IMR-90 (cell line): ENCODE measurements around the gene TCF7. TPM values are rescaled to one million over a fixed set of nuclear protein-coding genes. Genes with fewer than 3 reads are reported as not detected.

Source experiments
- ATAC-seq: fragments of 200-7000 bp; cut with Tn5 transposase; 2 replicates; pipeline ENCODE4 v1.9.1; 2020; ENCODE audit warnings: low read depth, mild to moderate bottlenecking, moderate library complexity
- BruUV-seq: library from RNA; stranded (reverse); fragments of 400-500 nt; replicated peaks from 2 replicates; lab custom pipeline; 2021; lab: Mats Ljungman, UMichigan
- CTCF ChIA-PET: fragments of 300-600 bp; formaldehyde crosslinking; extraction: SDS; loops from one replicate; lab custom pipeline; 2021; ENCODE audit warnings: antibody characterized with exemption; lab: Yijun Ruan, JAX
- POLR2A ChIA-PET: fragments of 300-600 bp; sonication (Branson Sonifier 250); formaldehyde crosslinking; loops from one replicate; lab custom pipeline; 2022; ENCODE audit warnings: antibody characterized with exemption; ENCODE audit not compliant: unreplicated experiment; lab: Charles Lee
- DNase-seq: peaks from one replicate; pipeline ENCODE4 v3.0.0; 2013
- H2AFZ ChIP-seq: replicated peaks from 2 replicates; pipeline ENCODE3; 2013; ENCODE audit warnings: low read length, mild to moderate bottlenecking; ENCODE audit not compliant: poor library complexity
- H2AK5ac ChIP-seq: 2 replicates; pipeline ENCODE4 v1.6.1; 2013; ENCODE audit warnings: low read depth, low read length, inconsistent platforms
- H2AK9ac ChIP-seq: replicated peaks from 2 replicates; pipeline ENCODE3; 2013; ENCODE audit warnings: mild to moderate bottlenecking, low read depth, low read length, moderate library complexity; ENCODE audit not compliant: poor library complexity
- H2BK120ac ChIP-seq: 2 replicates; pipeline ENCODE4 v1.6.1; 2013; ENCODE audit warnings: low read depth, low read length, inconsistent platforms
- H2BK15ac ChIP-seq: 3 replicates; pipeline ENCODE4 v1.6.1; 2013; ENCODE audit warnings: low read depth, low read length, inconsistent platforms
- H2BK20ac ChIP-seq: 2 replicates; pipeline ENCODE4 v1.6.1; 2013; ENCODE audit warnings: low read depth, mild to moderate bottlenecking, inconsistent platforms, low read length, moderate library complexity
- H2BK5ac ChIP-seq: 2 replicates; pipeline ENCODE4 v1.6.1; 2013; ENCODE audit warnings: mild to moderate bottlenecking, low read depth, low read length, inconsistent platforms; ENCODE audit not compliant: poor library complexity, severe bottlenecking
- H3K14ac ChIP-seq: replicated peaks from 2 replicates; pipeline ENCODE4 v1.6.1; 2013; ENCODE audit warnings: low read depth, low read length, inconsistent platforms
- H3K18ac ChIP-seq: 2 replicates; pipeline ENCODE4 v1.6.1; 2013; ENCODE audit warnings: low read depth, low read length, control low read depth
- H3K23ac ChIP-seq: 2 replicates; pipeline ENCODE4 v1.6.1; 2013; ENCODE audit warnings: low read depth, low read length, inconsistent platforms
- H3K27ac ChIP-seq: 2 replicates; pipeline ENCODE4 v1.5.1; 2013; ENCODE audit warnings: mild to moderate bottlenecking, control low read depth, low read length; ENCODE audit not compliant: insufficient read depth
- H3K27me3 ChIP-seq: 2 replicates; pipeline ENCODE4 v1.6.1; 2013; ENCODE audit warnings: low read length; ENCODE audit not compliant: control insufficient read depth, insufficient read depth
- H3K36me3 ChIP-seq: 2 replicates; pipeline ENCODE4 v1.6.1; 2013; ENCODE audit warnings: low read length, mixed read lengths; ENCODE audit not compliant: control insufficient read depth, insufficient read depth
- H3K4ac ChIP-seq: 2 replicates; pipeline ENCODE4 v1.6.1; 2013; ENCODE audit warnings: low read depth, low read length, inconsistent platforms
- H3K4me1 ChIP-seq: 2 replicates; pipeline ENCODE4 v1.6.1; 2013; ENCODE audit warnings: low read length, mixed read lengths; ENCODE audit not compliant: control insufficient read depth, insufficient read depth
- H3K4me2 ChIP-seq: 2 replicates; pipeline ENCODE4 v1.6.1; 2013; ENCODE audit warnings: low read depth, mild to moderate bottlenecking, control low read depth, low read length, moderate library complexity
- H3K4me3 ChIP-seq: 2 replicates; pipeline ENCODE4 v1.5.1; 2013; ENCODE audit warnings: low read depth, mild to moderate bottlenecking, control low read depth, low read length, moderate library complexity; ENCODE audit not compliant: insufficient read depth
- H3K56ac ChIP-seq: 2 replicates; pipeline ENCODE4 v1.6.1; 2013; ENCODE audit warnings: low read length, inconsistent platforms; ENCODE audit not compliant: insufficient read depth; ENCODE audit errors: extremely low read depth
- H3K79me1 ChIP-seq, 2 experiments: 2 replicates each; pipeline ENCODE4 v1.6.1; 2013; ENCODE audit warnings: low read length in 2 of 2, inconsistent platforms in 1 of 2, low read depth in 1 of 2
- H3K9ac ChIP-seq: 2 replicates; pipeline ENCODE4 v1.6.1; 2013; ENCODE audit warnings: low read depth, low read length, control low read depth
- H3K9me1 ChIP-seq: 2 replicates; pipeline ENCODE4 v1.6.1; 2013; ENCODE audit warnings: low read length, inconsistent platforms; ENCODE audit not compliant: insufficient read depth
- H3K9me3 ChIP-seq: 2 replicates; pipeline ENCODE4 v1.6.1; 2013; ENCODE audit warnings: low read length; ENCODE audit not compliant: control insufficient read depth, insufficient read depth
- H4K20me1 ChIP-seq: 2 replicates; pipeline ENCODE4 v1.6.1; 2013; ENCODE audit warnings: low read length, inconsistent platforms; ENCODE audit not compliant: insufficient read depth
- H4K5ac ChIP-seq: 2 replicates; pipeline ENCODE4 v1.6.1; 2013; ENCODE audit warnings: mild to moderate bottlenecking, low read depth, low read length, control low read depth
- H4K8ac ChIP-seq, 2 experiments: 2 replicates each; pipeline ENCODE4 v1.6.1; 2013; ENCODE audit warnings: low read depth in 2 of 2, low read length in 2 of 2, control low read depth in 1 of 2, inconsistent platforms in 1 of 2
- H4K91ac ChIP-seq: 2 replicates; pipeline ENCODE4 v1.6.1; 2013; ENCODE audit warnings: low read depth, low read length, inconsistent platforms; ENCODE audit not compliant: insufficient read depth
- BHLHE40 ChIP-seq: fragments of 150-350 bp; IDR thresholded peaks from 2 replicates; pipeline ENCODE4 v1.6.1; 2016; ENCODE audit warnings: mild to moderate bottlenecking, low read depth, low read length
- FOS ChIP-seq: fragments of 150-350 bp; IDR thresholded peaks from 2 replicates; pipeline ENCODE4 v1.6.1; 2016; ENCODE audit warnings: low read depth, low read length
- MAFK ChIP-seq: IDR thresholded peaks from 2 replicates; pipeline ENCODE4 v1.6.1; 2012; ENCODE audit warnings: low read depth, low read length, improper control_type of control experiment
- MAZ ChIP-seq: IDR thresholded peaks from 2 replicates; pipeline ENCODE4 v1.6.1; 2012; ENCODE audit warnings: low read depth, mild to moderate bottlenecking, low read length, improper control_type of control experiment, moderate library complexity, borderline replicate concordance
- MXI1 ChIP-seq: IDR thresholded peaks from 2 replicates; pipeline ENCODE4 v1.6.1; 2012; ENCODE audit warnings: low read depth, mild to moderate bottlenecking, low read length, moderate library complexity, borderline replicate concordance
- NFE2L2 ChIP-seq: fragments of 150-350 bp; IDR thresholded peaks from 2 replicates; pipeline ENCODE4 v1.6.1; 2016; ENCODE audit warnings: low read depth, mild to moderate bottlenecking, low read length
- POLR2A ChIP-seq: IDR thresholded peaks from 2 replicates; pipeline ENCODE4 v1.6.1; 2012; ENCODE audit warnings: mild to moderate bottlenecking, low read depth, low read length
- RAD21 ChIP-seq: IDR thresholded peaks from 2 replicates; pipeline ENCODE4 v1.6.1; 2012; ENCODE audit warnings: low read length, improper control_type of control experiment
- RCOR1 ChIP-seq: IDR thresholded peaks from 2 replicates; pipeline ENCODE4 v1.6.1; 2012; ENCODE audit warnings: mild to moderate bottlenecking, low read length, improper control_type of control experiment; ENCODE audit not compliant: insufficient replicate concordance
- SMC3 ChIP-seq: fragments of 150-350 bp; IDR thresholded peaks from 2 replicates; pipeline ENCODE4 v1.6.1; 2016; ENCODE audit warnings: low read depth, mild to moderate bottlenecking, antibody characterized with exemption, low read length, moderate library complexity
- WGBS, 2 experiments: methylation state at CpG; one replicate each; pipeline versions ENCODE4 v1.1.5 to v1.1.7; 2013; ENCODE audit warnings: missing lambda C conversion rate in 2 of 2; ENCODE audit not compliant: insufficient read length in 1 of 2; ENCODE audit errors: extremely low coverage in 2 of 2; 5-methylcytosine and 5-hydroxymethylcytosine counted together
- dilution Hi-C: fragments of 300-500 bp; cut with HindIII; formaldehyde crosslinking; loops from one replicate; pipeline ENCODE4 v1.14.3; 2018; ENCODE audit warnings: low sequenced_read_pairs; ENCODE audit not compliant: unreplicated experiment
- in situ Hi-C: fragments of 300-500 bp; cut with MboI; formaldehyde crosslinking; loops from 3 replicates; pipeline ENCODE4 v1.14.3; 2019; ENCODE audit warnings: low sequenced_read_pairs, inconsistent platforms, mixed read lengths
- intact Hi-C: fragments of 100-400 bp; cut with micrococcal nuclease; formaldehyde crosslinking; loops from 2 replicates; pipeline ENCODE4 v1.10.0; 2022
- polyA plus RNA-seq, 3 experiments: library from polyadenylated mRNA; depleted of rRNA; stranded (reverse); fragments of >200 nt; gene quantifications; 2 replicates each; pipeline ENCODE4 v1.2.3, GENCODE V29; 2012; ENCODE audit warnings: low replicate concordance in 1 of 3
- total RNA-seq: library from RNA; depleted of rRNA; stranded (reverse); fragments of >200 nt; gene quantifications from 2 replicates; pipeline ENCODE4 v1.2.3, GENCODE V29; 2012
- TF ChIP-seq, protein P1 (sequence below): conservative IDR thresholded peaks from 2 replicates; pipeline ENCODE4 v1.5.1; 2012; ENCODE audit warnings: mild to moderate bottlenecking, low read depth, low read length, improper control_type of control experiment
- TF ChIP-seq, protein P2 (sequence below): fragments of 150-350 bp; IDR thresholded peaks from 2 replicates; pipeline ENCODE4 v1.6.1; 2016; ENCODE audit warnings: low read depth, mild to moderate bottlenecking, low read length, moderate library complexity, borderline replicate concordance
- TF ChIP-seq, protein P3 (sequence below): fragments of 150-350 bp; IDR thresholded peaks from 2 replicates; pipeline ENCODE4 v1.6.1; 2017; ENCODE audit warnings: mild to moderate bottlenecking, antibody characterized with exemption, low read length, low read depth

The TCF7 gene
- total and polyA plus RNA-seq, 2 of the 4 experiments (the other 2 are of a cell fraction), result 1.3 to 3.4 TPM

DNA sequence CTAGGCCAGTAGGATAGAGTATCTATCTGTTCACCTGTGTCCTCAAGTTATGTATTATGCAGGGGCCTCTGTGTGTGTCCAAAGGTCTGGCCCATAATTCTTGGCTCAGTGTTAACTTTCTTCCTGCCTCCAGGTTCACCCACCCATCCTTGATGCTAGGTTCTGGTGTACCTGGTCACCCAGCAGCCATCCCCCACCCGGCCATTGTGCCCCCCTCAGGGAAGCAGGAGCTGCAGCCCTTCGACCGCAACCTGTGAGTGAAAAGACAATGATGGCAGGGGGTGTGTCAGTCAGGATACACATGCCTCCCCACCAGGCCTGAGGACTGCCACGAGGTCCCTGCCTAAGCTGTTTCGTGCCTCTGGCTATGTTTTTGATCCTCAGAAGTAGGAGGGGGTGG is 27.6 kb downstream of the TCF7 start (continued):
- TF ChIP-seq, protein P1, sequence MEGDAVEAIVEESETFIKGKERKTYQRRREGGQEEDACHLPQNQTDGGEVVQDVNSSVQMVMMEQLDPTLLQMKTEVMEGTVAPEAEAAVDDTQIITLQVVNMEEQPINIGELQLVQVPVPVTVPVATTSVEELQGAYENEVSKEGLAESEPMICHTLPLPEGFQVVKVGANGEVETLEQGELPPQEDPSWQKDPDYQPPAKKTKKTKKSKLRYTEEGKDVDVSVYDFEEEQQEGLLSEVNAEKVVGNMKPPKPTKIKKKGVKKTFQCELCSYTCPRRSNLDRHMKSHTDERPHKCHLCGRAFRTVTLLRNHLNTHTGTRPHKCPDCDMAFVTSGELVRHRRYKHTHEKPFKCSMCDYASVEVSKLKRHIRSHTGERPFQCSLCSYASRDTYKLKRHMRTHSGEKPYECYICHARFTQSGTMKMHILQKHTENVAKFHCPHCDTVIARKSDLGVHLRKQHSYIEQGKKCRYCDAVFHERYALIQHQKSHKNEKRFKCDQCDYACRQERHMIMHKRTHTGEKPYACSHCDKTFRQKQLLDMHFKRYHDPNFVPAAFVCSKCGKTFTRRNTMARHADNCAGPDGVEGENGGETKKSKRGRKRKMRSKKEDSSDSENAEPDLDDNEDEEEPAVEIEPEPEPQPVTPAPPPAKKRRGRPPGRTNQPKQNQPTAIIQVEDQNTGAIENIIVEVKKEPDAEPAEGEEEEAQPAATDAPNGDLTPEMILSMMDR, result no peak
- no peak for TF ChIP-seq RCOR1

DNA sequence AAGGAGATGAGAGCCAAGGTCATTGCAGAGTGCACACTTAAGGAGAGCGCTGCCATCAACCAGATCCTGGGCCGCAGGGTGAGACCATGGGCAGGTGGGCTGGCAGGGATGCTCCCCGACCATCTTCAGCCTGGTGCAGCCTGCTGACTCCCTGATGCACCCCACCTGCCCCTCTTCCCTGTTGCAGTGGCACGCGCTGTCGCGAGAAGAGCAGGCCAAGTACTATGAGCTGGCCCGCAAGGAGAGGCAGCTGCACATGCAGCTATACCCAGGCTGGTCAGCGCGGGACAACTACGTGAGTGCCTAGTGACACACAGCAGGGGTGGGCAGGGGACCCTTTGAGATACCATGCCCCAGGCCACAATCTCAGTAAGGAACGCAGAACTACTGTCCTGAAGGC is 28.3 kb downstream of the TCF7 start:
- Histone ChIP-seq H3K9me3 (no peaks in the 10 kb centered on the region), H4K8ac (no peak overlapping the region), H3K4ac (no peak overlapping the region), H3K36me3 (peaks cover 44% of the 10 kb centered on the region), H3K4me1 (peaks cover 21% of the 10 kb centered on the region), H3K14ac (no peak overlapping the region), H2BK20ac (no peak overlapping the region), H3K56ac (no peak overlapping the region), H2BK15ac (no peak overlapping the region), H3K18ac (no peak overlapping the region), H2AK5ac (no peak overlapping the region), H3K27me3 (no peaks in the 10 kb centered on the region), H3K9ac (no peak overlapping the region), H3K4me3 (no peak overlapping the region), H3K9me1 (peaks cover 10% of the 10 kb centered on the region; the same call in 1 of the 2 replicates), H3K4me2 (no peak overlapping the region), H3K27ac (no peak overlapping the region), H2BK120ac (no peak overlapping the region), H2AFZ (peak overlapping the region; percentile 29), H4K91ac (no peak overlapping the region), H3K79me1 (peaks cover 29 to 90% of the 10 kb centered on the region in 2 experiments; a peak in 3 of 4 replicates), H4K5ac (no peak overlapping the region), H4K20me1 (peaks cover 92% of the 10 kb centered on the region), H3K23ac (no peak overlapping the region), H2AK9ac (no peak overlapping the region), H2BK5ac (no peak overlapping the region)
- DNase-seq, result no peak
- no TSS peak for BruUV-seq
- in situ Hi-C loops, result no loop called here
- dilution Hi-C loops, result no loop called here
- intact Hi-C loops, result no loop called here
- WGBS, 2 experiments, result no CpG with 5 or more reads among the region's 12 CpGs
- no peak for ATAC-seq
- CTCF ChIA-PET, result no interaction called here
- POLR2A ChIA-PET, result no interaction called here
- TF ChIP-seq MXI1, result no peak
- TF ChIP-seq, protein P2, sequence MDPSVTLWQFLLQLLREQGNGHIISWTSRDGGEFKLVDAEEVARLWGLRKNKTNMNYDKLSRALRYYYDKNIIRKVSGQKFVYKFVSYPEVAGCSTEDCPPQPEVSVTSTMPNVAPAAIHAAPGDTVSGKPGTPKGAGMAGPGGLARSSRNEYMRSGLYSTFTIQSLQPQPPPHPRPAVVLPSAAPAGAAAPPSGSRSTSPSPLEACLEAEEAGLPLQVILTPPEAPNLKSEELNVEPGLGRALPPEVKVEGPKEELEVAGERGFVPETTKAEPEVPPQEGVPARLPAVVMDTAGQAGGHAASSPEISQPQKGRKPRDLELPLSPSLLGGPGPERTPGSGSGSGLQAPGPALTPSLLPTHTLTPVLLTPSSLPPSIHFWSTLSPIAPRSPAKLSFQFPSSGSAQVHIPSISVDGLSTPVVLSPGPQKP, result no peak
- no peak for TF ChIP-seq POLR2A
- no peak for TF ChIP-seq FOS
- no peak for TF ChIP-seq MAZ
- no peak for TF ChIP-seq NFE2L2
- TF ChIP-seq SMC3, result no peak
- TF ChIP-seq, protein P3, sequence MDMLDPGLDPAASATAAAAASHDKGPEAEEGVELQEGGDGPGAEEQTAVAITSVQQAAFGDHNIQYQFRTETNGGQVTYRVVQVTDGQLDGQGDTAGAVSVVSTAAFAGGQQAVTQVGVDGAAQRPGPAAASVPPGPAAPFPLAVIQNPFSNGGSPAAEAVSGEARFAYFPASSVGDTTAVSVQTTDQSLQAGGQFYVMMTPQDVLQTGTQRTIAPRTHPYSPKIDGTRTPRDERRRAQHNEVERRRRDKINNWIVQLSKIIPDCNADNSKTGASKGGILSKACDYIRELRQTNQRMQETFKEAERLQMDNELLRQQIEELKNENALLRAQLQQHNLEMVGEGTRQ, result no peak
- TF ChIP-seq BHLHE40, result no peak
- TF ChIP-seq MAFK, result no peak
- no peak for TF ChIP-seq RAD21
